IMR-90 (cell line): Measurements from ENCODE around the gene INSL6. TPM values are rescaled to one million over a fixed set of nuclear protein-coding genes. Genes with fewer than 3 reads are reported as not detected.

Experiments
- ATAC-seq: fragments of 200-7000 bp; cut with Tn5 transposase; 2 replicates; pipeline ENCODE4 v1.9.1; 2020; ENCODE audit warnings: low read depth, mild to moderate bottlenecking, moderate library complexity
- BruUV-seq: library from RNA; stranded (reverse); fragments of 400-500 nt; replicated peaks from 2 replicates; lab custom pipeline; 2021; lab: Mats Ljungman, UMichigan
- CTCF ChIA-PET: fragments of 300-600 bp; formaldehyde crosslinking; extraction: SDS; loops from one replicate; lab custom pipeline; 2021; ENCODE audit warnings: antibody characterized with exemption; lab: Yijun Ruan, JAX
- POLR2A ChIA-PET: fragments of 300-600 bp; sonication (Branson Sonifier 250); formaldehyde crosslinking; loops from one replicate; lab custom pipeline; 2022; ENCODE audit warnings: antibody characterized with exemption; ENCODE audit not compliant: unreplicated experiment; lab: Charles Lee
- DNase-seq: peaks from one replicate; pipeline ENCODE4 v3.0.0; 2013
- H2AFZ ChIP-seq: replicated peaks from 2 replicates; pipeline ENCODE3; 2013; ENCODE audit warnings: low read length, mild to moderate bottlenecking; ENCODE audit not compliant: poor library complexity
- H2AK5ac ChIP-seq: 2 replicates; pipeline ENCODE4 v1.6.1; 2013; ENCODE audit warnings: low read depth, low read length, inconsistent platforms
- H2AK9ac ChIP-seq: replicated peaks from 2 replicates; pipeline ENCODE3; 2013; ENCODE audit warnings: mild to moderate bottlenecking, low read depth, low read length, moderate library complexity; ENCODE audit not compliant: poor library complexity
- H2BK120ac ChIP-seq: 2 replicates; pipeline ENCODE4 v1.6.1; 2013; ENCODE audit warnings: low read depth, low read length, inconsistent platforms
- H2BK15ac ChIP-seq: 3 replicates; pipeline ENCODE4 v1.6.1; 2013; ENCODE audit warnings: low read depth, low read length, inconsistent platforms
- H2BK20ac ChIP-seq: 2 replicates; pipeline ENCODE4 v1.6.1; 2013; ENCODE audit warnings: low read depth, mild to moderate bottlenecking, inconsistent platforms, low read length, moderate library complexity
- H2BK5ac ChIP-seq: 2 replicates; pipeline ENCODE4 v1.6.1; 2013; ENCODE audit warnings: mild to moderate bottlenecking, low read depth, low read length, inconsistent platforms; ENCODE audit not compliant: poor library complexity, severe bottlenecking
- H3K14ac ChIP-seq: replicated peaks from 2 replicates; pipeline ENCODE4 v1.6.1; 2013; ENCODE audit warnings: low read depth, low read length, inconsistent platforms
- H3K18ac ChIP-seq: 2 replicates; pipeline ENCODE4 v1.6.1; 2013; ENCODE audit warnings: low read depth, low read length, control low read depth
- H3K23ac ChIP-seq: 2 replicates; pipeline ENCODE4 v1.6.1; 2013; ENCODE audit warnings: low read depth, low read length, inconsistent platforms
- H3K27ac ChIP-seq: 2 replicates; pipeline ENCODE4 v1.5.1; 2013; ENCODE audit warnings: mild to moderate bottlenecking, control low read depth, low read length; ENCODE audit not compliant: insufficient read depth
- H3K27me3 ChIP-seq: 2 replicates; pipeline ENCODE4 v1.6.1; 2013; ENCODE audit warnings: low read length; ENCODE audit not compliant: control insufficient read depth, insufficient read depth
- H3K36me3 ChIP-seq: 2 replicates; pipeline ENCODE4 v1.6.1; 2013; ENCODE audit warnings: low read length, mixed read lengths; ENCODE audit not compliant: control insufficient read depth, insufficient read depth
- H3K4ac ChIP-seq: 2 replicates; pipeline ENCODE4 v1.6.1; 2013; ENCODE audit warnings: low read depth, low read length, inconsistent platforms
- H3K4me1 ChIP-seq: 2 replicates; pipeline ENCODE4 v1.6.1; 2013; ENCODE audit warnings: low read length, mixed read lengths; ENCODE audit not compliant: control insufficient read depth, insufficient read depth
- H3K4me2 ChIP-seq: 2 replicates; pipeline ENCODE4 v1.6.1; 2013; ENCODE audit warnings: low read depth, mild to moderate bottlenecking, control low read depth, low read length, moderate library complexity
- H3K4me3 ChIP-seq: 2 replicates; pipeline ENCODE4 v1.5.1; 2013; ENCODE audit warnings: low read depth, mild to moderate bottlenecking, control low read depth, low read length, moderate library complexity; ENCODE audit not compliant: insufficient read depth
- H3K56ac ChIP-seq: 2 replicates; pipeline ENCODE4 v1.6.1; 2013; ENCODE audit warnings: low read length, inconsistent platforms; ENCODE audit not compliant: insufficient read depth; ENCODE audit errors: extremely low read depth
- H3K79me1 ChIP-seq, 2 experiments: 2 replicates each; pipeline ENCODE4 v1.6.1; 2013; ENCODE audit warnings: low read length in 2 of 2, inconsistent platforms in 1 of 2, low read depth in 1 of 2
- H3K9ac ChIP-seq: 2 replicates; pipeline ENCODE4 v1.6.1; 2013; ENCODE audit warnings: low read depth, low read length, control low read depth
- H3K9me1 ChIP-seq: 2 replicates; pipeline ENCODE4 v1.6.1; 2013; ENCODE audit warnings: low read length, inconsistent platforms; ENCODE audit not compliant: insufficient read depth
- H3K9me3 ChIP-seq: 2 replicates; pipeline ENCODE4 v1.6.1; 2013; ENCODE audit warnings: low read length; ENCODE audit not compliant: control insufficient read depth, insufficient read depth
- H4K20me1 ChIP-seq: 2 replicates; pipeline ENCODE4 v1.6.1; 2013; ENCODE audit warnings: low read length, inconsistent platforms; ENCODE audit not compliant: insufficient read depth
- H4K5ac ChIP-seq: 2 replicates; pipeline ENCODE4 v1.6.1; 2013; ENCODE audit warnings: mild to moderate bottlenecking, low read depth, low read length, control low read depth
- H4K8ac ChIP-seq, 2 experiments: 2 replicates each; pipeline ENCODE4 v1.6.1; 2013; ENCODE audit warnings: low read depth in 2 of 2, low read length in 2 of 2, control low read depth in 1 of 2, inconsistent platforms in 1 of 2
- H4K91ac ChIP-seq: 2 replicates; pipeline ENCODE4 v1.6.1; 2013; ENCODE audit warnings: low read depth, low read length, inconsistent platforms; ENCODE audit not compliant: insufficient read depth
- CEBPB ChIP-seq: IDR thresholded peaks from 2 replicates; pipeline ENCODE4 v1.6.1; 2012; ENCODE audit warnings: low read depth, low read length, improper control_type of control experiment
- CHD1 ChIP-seq: IDR thresholded peaks from 2 replicates; pipeline ENCODE4 v1.6.1; 2012; ENCODE audit warnings: low read depth, low read length, improper control_type of control experiment
- FOS ChIP-seq: fragments of 150-350 bp; IDR thresholded peaks from 2 replicates; pipeline ENCODE4 v1.6.1; 2016; ENCODE audit warnings: low read depth, low read length
- MAFK ChIP-seq: IDR thresholded peaks from 2 replicates; pipeline ENCODE4 v1.6.1; 2012; ENCODE audit warnings: low read depth, low read length, improper control_type of control experiment
- MAZ ChIP-seq: IDR thresholded peaks from 2 replicates; pipeline ENCODE4 v1.6.1; 2012; ENCODE audit warnings: low read depth, mild to moderate bottlenecking, low read length, improper control_type of control experiment, moderate library complexity, borderline replicate concordance
- MXI1 ChIP-seq: IDR thresholded peaks from 2 replicates; pipeline ENCODE4 v1.6.1; 2012; ENCODE audit warnings: low read depth, mild to moderate bottlenecking, low read length, moderate library complexity, borderline replicate concordance
- NFE2L2 ChIP-seq: fragments of 150-350 bp; IDR thresholded peaks from 2 replicates; pipeline ENCODE4 v1.6.1; 2016; ENCODE audit warnings: low read depth, mild to moderate bottlenecking, low read length
- RAD21 ChIP-seq: IDR thresholded peaks from 2 replicates; pipeline ENCODE4 v1.6.1; 2012; ENCODE audit warnings: low read length, improper control_type of control experiment
- RCOR1 ChIP-seq: IDR thresholded peaks from 2 replicates; pipeline ENCODE4 v1.6.1; 2012; ENCODE audit warnings: mild to moderate bottlenecking, low read length, improper control_type of control experiment; ENCODE audit not compliant: insufficient replicate concordance
- RFX5 ChIP-seq: IDR thresholded peaks from 2 replicates; pipeline ENCODE4 v1.8.0; 2012; ENCODE audit warnings: low read depth, mild to moderate bottlenecking, low read length, moderate library complexity
- SMC3 ChIP-seq: fragments of 150-350 bp; IDR thresholded peaks from 2 replicates; pipeline ENCODE4 v1.6.1; 2016; ENCODE audit warnings: low read depth, mild to moderate bottlenecking, antibody characterized with exemption, low read length, moderate library complexity
- WGBS, 2 experiments: methylation state at CpG; one replicate each; pipeline versions ENCODE4 v1.1.5 to v1.1.7; 2013; ENCODE audit warnings: missing lambda C conversion rate in 2 of 2; ENCODE audit not compliant: insufficient read length in 1 of 2; ENCODE audit errors: extremely low coverage in 2 of 2; 5-methylcytosine and 5-hydroxymethylcytosine counted together
- dilution Hi-C: fragments of 300-500 bp; cut with HindIII; formaldehyde crosslinking; loops from one replicate; pipeline ENCODE4 v1.14.3; 2018; ENCODE audit warnings: low sequenced_read_pairs; ENCODE audit not compliant: unreplicated experiment
- in situ Hi-C: fragments of 300-500 bp; cut with MboI; formaldehyde crosslinking; loops from 3 replicates; pipeline ENCODE4 v1.14.3; 2019; ENCODE audit warnings: low sequenced_read_pairs, inconsistent platforms, mixed read lengths
- intact Hi-C: fragments of 100-400 bp; cut with micrococcal nuclease; formaldehyde crosslinking; loops from 2 replicates; pipeline ENCODE4 v1.10.0; 2022
- polyA plus RNA-seq, 3 experiments: library from polyadenylated mRNA; depleted of rRNA; stranded (reverse); fragments of >200 nt; gene quantifications; 2 replicates each; pipeline ENCODE4 v1.2.3, GENCODE V29; 2012; ENCODE audit warnings: low replicate concordance in 1 of 3
- total RNA-seq: library from RNA; depleted of rRNA; stranded (reverse); fragments of >200 nt; gene quantifications from 2 replicates; pipeline ENCODE4 v1.2.3, GENCODE V29; 2012
- TF ChIP-seq, protein P1 (sequence below): fragments of 150-350 bp; IDR thresholded peaks from 2 replicates; pipeline ENCODE4 v1.6.1; 2016; ENCODE audit warnings: low read depth, mild to moderate bottlenecking, low read length, moderate library complexity, borderline replicate concordance

Gene INSL6
- total and polyA plus RNA-seq, 2 of the 4 experiments (the other 2 are of a cell fraction), result not detected

DNA sequence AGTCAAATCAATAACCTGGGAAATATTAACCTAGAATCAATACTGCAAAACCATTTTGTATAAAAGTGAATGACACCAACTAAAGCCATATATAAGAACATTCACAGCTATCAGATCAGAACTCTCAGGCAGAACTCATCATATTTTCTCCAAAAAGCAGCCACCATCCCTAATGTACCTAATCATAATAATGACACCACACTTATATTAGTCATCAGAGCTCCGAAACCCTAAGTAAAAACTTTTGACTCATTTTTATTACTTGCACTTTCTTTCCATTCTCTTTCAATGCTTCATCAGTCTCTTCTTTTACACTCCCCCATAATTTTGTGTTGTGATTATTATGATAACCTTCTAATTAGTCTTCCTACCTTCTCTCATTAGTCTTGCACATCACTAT lies 45.3 kb downstream of the INSL6 start:
- Histone ChIP-seq H3K9me1 (no peaks in the 10 kb centered on the region), H3K18ac (no peak overlapping the region), H2BK5ac (no peak overlapping the region), H3K4me2 (no peak overlapping the region), H2AFZ (no peak overlapping the region), H2AK5ac (no peak overlapping the region), H3K23ac (no peak overlapping the region), H3K27me3 (no peaks in the 10 kb centered on the region), H3K9ac (no peak overlapping the region), H3K4ac (no peak overlapping the region), H3K79me1 (no peaks in the 10 kb centered on the region), H3K56ac (no peak overlapping the region), H4K8ac (no peak overlapping the region), H4K5ac (no peak overlapping the region), H3K27ac (no peak overlapping the region), H4K91ac (no peak overlapping the region), H3K9me3 (no peaks in the 10 kb centered on the region), H2BK20ac (no peak overlapping the region), H2BK15ac (no peak overlapping the region), H4K20me1 (no peaks in the 10 kb centered on the region), H3K4me3 (no peak overlapping the region), H2BK120ac (no peak overlapping the region), H3K4me1 (no peaks in the 10 kb centered on the region), H2AK9ac (no peak overlapping the region), H3K36me3 (no peaks in the 10 kb centered on the region), H3K14ac (no peak overlapping the region)
- peak; percentile 21; the same call in 1 of the 2 replicates for ATAC-seq
- no CpG with 5 or more reads among the region's 1 CpG for WGBS, 2 experiments
- in situ Hi-C loops, result no loop called here
- no peak for TF ChIP-seq MAZ
- no peak for TF ChIP-seq FOS
- TF ChIP-seq RFX5, result no peak
- TF ChIP-seq MAFK, result no peak
- no peak for TF ChIP-seq RCOR1
- TF ChIP-seq CEBPB, result no peak
- no peak for TF ChIP-seq MXI1
- no peak for TF ChIP-seq RAD21
- TF ChIP-seq CHD1, result no peak
- TF ChIP-seq, protein P1, sequence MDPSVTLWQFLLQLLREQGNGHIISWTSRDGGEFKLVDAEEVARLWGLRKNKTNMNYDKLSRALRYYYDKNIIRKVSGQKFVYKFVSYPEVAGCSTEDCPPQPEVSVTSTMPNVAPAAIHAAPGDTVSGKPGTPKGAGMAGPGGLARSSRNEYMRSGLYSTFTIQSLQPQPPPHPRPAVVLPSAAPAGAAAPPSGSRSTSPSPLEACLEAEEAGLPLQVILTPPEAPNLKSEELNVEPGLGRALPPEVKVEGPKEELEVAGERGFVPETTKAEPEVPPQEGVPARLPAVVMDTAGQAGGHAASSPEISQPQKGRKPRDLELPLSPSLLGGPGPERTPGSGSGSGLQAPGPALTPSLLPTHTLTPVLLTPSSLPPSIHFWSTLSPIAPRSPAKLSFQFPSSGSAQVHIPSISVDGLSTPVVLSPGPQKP, result no peak
- no peak for TF ChIP-seq NFE2L2
- TF ChIP-seq SMC3, result no peak
- POLR2A ChIA-PET, result interaction anchor here (0.6 kb wide), 1 partner anchor 15 kb away, joined by 3 read pairs; no protein-coding TSS in a partner anchor
- intact Hi-C loops, result no loop called here
- no TSS peak for BruUV-seq
- peak; percentile 4 for DNase-seq
- CTCF ChIA-PET, result no interaction called here
- dilution Hi-C loops, result no loop called here
